ENCODE measurements around the gene CERS5.

The CERS5 gene

GRCh38 chr12:50121641-50122040, 45.5 kb downstream of the CERS5 start:
- no peak for DNase-seq

GRCh38 chr12:50120953-50121352, 46.2 kb downstream of the CERS5 start:
- DNase-seq, result no peak

- DNase-seq, result no peak
Observed at GRCh38 chr12:50120521-50120920, 46.6 kb downstream of the CERS5 start.

- DNase-seq, result no peak
Observed at GRCh38 chr12:50119387-50119786, 47.8 kb downstream of the CERS5 start.

GRCh38 chr12:50117057-50117622, 50.0 kb downstream of the CERS5 start:
- DNase-seq, result no peak

DNA sequence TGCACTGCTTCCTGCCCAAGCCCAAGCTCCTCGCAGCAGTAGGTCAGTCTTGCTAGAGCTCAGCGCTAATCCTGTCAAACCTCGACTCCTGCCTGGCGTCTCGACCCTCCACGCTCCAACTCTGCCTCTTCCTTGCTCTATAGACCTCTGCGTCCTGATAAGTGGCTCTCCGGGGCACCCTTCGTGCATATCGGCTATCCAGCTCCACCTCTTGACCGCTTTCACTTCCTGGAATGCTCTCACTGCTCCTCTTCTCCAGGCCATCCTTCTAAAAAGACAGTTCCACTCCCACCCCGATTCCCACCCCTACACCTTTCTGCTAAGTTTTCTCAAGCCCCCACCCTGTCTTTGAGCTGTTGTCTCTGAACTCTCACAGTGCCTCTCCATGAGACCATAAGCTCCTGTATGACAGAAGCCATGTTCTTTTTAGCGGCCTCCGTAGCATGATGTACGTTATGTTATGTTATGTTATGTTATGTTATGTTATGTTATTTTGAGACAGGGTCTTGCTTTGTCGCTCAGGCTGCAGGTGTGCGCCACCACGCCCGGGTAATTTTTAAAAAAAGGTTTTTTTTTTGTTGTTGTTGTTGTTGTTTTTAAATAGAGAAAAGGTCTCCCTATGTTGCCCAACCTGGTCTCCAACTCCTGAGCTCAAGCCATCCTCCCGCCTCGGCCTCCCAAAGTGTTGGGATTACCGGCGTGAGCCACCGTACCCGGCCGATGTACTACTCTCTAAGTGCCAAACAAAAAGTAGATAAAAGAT, 54.5 kb downstream of the CERS5 start:
- DNase-seq, result no peak

DNA sequence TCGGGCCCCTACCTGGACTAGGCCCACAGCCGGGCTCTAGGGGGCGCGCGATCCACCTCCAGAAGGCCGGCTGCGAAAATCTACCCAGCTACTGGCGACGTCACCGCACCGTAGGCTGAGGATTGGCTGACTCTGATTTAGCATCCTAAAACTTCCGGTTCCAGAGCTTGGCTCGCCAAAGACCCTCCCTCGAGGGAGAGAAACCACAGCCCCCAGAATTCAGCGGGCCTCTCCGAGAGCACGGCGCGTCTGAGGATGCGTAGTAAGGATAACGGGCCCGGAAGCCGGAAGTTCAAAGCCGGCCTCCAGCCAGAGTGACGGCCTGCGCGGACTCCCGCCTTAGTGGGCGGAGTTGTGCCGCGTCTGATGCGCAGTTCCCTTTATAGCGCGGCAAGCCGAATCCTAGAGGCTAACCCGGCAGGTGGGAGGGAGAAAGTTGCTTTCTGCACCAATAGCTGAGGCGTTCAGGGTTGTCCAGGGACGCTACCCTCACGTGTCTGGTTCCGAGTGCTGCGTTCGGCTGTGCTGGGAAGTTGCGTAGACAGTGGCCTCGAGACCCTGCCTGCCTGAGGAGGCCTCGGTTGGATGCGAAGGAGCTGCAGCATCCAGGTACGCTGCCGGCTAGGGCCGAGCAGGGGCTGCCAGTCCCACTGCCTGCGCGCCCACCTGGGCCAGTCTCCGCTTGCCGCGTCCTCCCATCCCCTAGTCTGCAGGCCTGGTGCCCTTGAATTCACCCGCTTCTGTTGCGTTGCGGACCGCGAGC, 55.3 kb downstream of the CERS5 start, which contains the start of gene COX14:
COX14 (plus strand) TSS at position 544 of the 763 bp plus-strand sequence. CDS start 7,808 bp downstream, outside the sequence.
- peak; percentile 100 for DNase-seq

- DNase-seq, result no peak
Observed at GRCh38 chr12:50111395-50111692, 55.8 kb downstream of the CERS5 start.

- no peak for DNase-seq
Observed at GRCh38 chr12:50110762-50111351, 56.3 kb downstream of the CERS5 start.

GRCh38 chr12:50110127-50110761, 56.9 kb downstream of the CERS5 start:
- DNase-seq, result no peak

- no peak for DNase-seq
Observed at GRCh38 chr12:50109319-50109718, 57.9 kb downstream of the CERS5 start.

DNA sequence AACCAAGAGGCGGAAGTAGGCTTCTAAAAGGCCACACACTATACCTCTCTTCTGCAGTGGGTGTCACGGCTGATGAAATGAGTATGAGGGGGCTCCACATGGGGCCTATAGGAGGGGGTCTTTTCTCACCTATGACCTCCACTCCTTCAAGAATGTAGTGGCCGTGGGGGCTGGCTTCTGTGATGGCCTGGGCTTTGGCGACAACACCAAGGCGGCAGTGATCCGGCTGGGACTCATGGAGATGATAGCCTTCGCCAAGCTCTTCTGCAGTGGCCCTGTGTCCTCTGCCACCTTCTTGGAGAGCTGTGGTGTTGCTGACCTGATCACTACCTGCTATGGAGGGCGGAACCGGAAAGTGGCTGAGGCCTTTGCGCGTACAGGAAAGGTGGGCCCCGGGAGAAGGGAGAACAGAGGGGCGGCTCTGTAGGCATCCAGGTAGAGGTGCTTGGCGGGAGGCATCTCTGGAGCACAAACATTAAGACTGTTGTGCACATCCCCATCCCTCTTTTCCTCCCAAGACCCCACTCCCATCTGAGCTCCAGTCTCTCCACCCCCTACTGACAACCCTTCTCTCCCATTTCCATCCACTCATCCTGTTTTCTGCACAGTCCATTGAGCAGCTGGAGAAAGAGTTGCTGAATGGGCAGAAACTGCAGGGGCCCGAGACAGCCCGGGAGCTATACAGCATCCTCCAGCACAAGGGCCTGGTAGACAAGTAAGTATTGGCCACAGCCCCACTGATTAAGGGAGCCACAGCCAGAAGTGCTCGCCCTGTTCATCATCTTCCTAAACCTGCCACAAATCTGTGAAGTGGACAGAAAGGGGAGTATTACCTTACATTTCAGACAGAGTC, 59.5 kb downstream of the CERS5 start:
- no peak for DNase-seq

DNA sequence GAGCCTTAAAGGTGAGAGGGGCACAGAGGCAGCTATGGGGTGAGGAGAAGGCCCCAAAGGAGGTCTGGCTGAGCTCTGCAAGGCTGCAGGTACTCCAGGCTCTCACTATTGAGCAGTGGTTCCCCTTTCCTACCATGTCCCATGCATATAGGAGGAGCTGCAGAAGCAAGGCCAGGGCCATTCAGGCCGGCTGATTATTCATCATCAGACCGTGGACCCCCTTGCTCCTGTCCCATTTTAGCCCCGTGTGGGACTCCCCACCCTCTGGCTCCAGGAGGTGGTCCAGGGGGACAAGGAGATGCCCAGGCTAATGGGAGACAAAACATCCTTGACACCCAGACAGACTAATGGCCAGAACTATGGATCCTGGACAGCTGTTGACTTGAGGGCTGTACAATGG, 60.3 kb downstream of the CERS5 start:
- DNase-seq, result no peak

DNA sequence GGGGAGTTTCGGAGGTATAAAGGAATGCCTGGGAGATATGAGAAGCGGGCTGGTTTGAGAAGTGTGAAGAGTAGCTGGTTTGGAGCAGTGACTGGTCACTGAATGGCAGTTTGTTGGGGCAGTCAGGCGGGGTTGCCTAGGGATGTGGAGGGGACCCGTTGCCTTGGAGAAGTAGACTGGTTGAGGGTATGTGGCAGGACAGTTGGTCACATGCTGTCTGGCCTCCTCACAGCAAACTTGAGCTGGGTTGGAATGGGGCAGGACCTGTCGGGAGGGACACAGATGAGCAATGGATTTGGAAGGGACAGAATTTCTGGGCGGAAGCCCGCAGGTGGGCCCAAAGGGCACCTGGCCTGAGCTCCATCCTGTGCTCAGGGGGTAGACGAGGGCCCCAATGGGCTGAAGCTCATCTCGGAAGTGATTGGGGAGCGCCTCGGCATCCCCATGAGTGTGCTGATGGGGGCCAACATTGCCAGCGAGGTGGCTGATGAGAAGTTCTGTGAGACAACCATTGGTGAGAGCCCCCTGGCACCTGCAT, 61.2 kb downstream of the CERS5 start:
- DNase-seq, result no peak

- DNase-seq, result no peak
Observed at GRCh38 chr12:50104417-50105366, 62.5 kb downstream of the CERS5 start.

DNA sequence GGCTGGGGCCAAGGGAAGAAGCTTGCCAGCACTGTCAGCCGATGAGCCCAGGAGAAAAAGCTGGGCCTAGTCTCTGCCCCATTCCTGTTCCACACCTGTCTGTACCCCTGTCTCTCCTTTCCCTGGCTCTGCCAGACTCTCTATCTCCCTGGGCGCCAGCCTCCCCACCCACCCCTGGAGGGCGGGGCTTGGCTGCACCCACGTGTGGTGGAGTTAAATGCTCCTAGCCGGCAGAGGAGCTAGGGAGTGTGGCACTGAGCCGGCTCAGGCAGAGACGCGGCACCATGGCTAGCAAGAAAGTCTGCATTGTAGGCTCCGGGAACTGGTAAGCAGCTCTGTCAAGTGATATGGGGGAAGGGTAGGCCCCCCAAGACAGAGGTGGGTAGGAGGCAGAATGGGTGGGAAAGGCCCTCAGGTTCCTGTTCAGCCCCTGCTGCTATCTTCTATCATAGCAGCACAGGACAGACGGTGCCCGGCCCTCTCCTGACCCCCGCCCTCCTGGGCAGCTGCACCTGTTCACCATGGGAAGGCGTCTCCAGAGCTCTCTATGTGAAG, 63.3 kb downstream of the CERS5 start, which contains the start of gene GPD1:
GPD1 (plus strand) TSS at position 242 of the 555 bp plus-strand sequence; CDS start at position 285, 43 bp downstream.
- DNase-seq, result peak; percentile 46

DNA sequence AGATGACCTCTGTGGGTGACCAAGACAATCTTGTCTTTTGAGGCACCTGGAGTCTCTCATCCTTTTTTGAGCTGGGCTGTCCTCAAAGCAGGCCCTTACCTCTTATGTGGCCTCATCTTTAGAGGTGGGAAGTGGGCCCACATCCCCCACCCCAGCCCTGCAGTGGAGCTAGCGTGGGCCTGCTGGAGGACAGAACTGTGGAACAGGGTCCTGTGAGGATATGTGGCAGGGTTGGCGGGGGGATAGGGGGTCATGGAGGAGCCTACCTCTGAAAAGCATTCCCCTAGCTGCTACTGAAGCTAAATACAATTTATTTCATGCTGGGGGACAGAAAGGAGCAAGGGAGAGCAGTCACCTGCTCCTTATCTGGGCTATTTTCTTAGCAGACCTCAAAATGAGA, 63.8 kb downstream of the CERS5 start:
- DNase-seq, result no peak

DNA sequence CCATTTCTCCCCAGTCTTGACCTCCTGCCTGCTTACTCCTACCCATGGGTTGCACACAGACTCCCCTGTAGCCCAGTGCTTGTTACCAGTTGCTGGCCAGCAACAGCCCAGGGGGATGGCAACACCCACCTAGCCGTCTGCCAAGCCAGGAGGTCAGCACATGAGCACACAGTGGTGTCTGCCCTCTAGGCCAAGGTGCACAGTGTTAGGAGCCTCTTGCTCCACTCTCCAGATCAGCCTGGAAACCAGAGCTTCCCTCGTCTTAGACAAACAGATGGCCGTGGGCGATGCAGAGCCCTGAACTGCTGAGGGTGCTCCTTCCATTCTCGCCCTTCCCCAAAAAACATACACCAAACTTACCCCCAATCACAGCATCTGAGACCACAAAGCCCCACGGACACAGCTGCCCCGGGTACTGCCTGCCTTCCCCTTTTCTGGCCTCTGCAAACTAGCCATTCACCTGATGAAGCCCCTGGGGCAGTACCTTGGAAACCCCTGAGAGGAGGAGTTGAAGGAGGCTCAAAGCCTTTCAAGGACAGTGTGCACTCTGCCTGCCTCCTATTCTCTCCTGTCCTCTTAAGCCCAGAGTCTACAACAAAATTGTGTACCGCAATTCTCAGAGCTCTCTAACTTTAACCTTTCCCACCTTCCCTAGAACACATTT, 64.4 kb downstream of the CERS5 start:
- DNase-seq, result no peak

DNA sequence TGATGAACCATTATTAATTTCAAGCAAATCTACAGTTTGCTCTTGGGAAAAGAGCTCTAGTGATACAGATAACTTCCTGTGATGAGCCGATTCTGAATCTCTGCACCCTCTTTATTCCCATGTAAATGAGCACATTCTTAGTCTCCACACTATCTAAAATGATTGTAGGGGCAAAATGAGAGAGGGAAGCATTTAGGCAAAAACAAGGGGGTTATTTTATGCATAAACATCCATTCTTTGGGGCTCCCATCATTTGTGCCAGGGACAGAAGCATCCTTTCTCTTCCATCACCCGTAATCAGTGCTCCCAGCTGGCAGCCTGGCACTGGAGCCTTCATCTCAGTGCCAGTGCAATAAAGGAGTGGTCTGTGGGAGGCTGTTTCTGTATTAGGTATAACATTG, 65.0 kb downstream of the CERS5 start:
- no peak for DNase-seq

DNA sequence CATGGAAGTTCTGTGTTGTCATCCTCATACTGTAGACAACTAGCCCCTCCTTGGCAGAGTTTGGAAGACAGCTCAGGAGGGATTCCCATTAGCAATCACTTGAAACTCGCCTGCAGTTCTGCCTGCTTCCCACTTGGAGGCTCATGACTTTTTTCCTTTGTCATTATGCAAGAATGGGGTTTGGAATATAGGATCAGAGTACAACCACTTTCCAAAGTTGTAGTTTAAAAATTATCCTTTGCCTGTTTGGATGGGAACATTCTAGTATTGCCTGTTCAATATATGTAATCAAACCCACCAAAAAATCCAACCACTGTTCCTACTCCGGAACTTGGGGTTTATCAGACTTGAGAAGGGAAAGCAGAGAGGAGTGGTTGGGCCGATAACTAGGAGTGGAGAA, 65.5 kb downstream of the CERS5 start:
- no peak for DNase-seq

Data from stimulated activated CD8-positive, alpha-beta memory T cell treated with anti-CD3 and anti-CD28 coated beads, Interleukin-4, amount 100 ng/mL, for 48 hours (primary cell).